SK-N-SH (cell line): ENCODE data around the gene GTF2H4. TPM values are rescaled to one million over a fixed set of nuclear protein-coding genes. Genes with fewer than 3 reads are reported as not detected.
"Not testable (repeated sequence)": the region's sequence is repeated elsewhere in the genome, so short reads cannot be mapped to it uniquely, and the experiment has no call there.

ENCODE experiments used
- CTCF ChIA-PET: fragments of 300-600, 350-600 bp; formaldehyde crosslinking; extraction: SDS; loops from one replicate; lab custom pipeline; 2021; lab: Yijun Ruan, JAX
- POLR2A ChIA-PET: fragments of 350-600 bp; sonication (Branson Sonifier 250); formaldehyde crosslinking; extraction: SDS; loops from one replicate; lab custom pipeline; 2020; ENCODE audit warnings: antibody characterized with exemption, inconsistent platforms; lab: Yijun Ruan, JAX
- DNase-seq: peaks from one replicate; pipeline ENCODE4 v3.0.0; 2012
- H2AFZ ChIP-seq: fragments of 200-600 bp; sonication (generic); 2 replicates; pipeline ENCODE4 v1.8.1; 2016; ENCODE audit warnings: antibody characterized with exemption, mild to moderate bottlenecking, low read depth
- H3F3A ChIP-seq: fragments of 200-600 bp; sonication (generic); replicated peaks from 2 replicates; pipeline ENCODE3; 2016; ENCODE audit warnings: antibody characterized with exemption, mild to moderate bottlenecking; ENCODE audit not compliant: insufficient read depth
- H3K27ac ChIP-seq, 2 experiments: fragments of 200-500 bp in 1 of 2; fragments of 200-600 bp in 1 of 2; sonication (Bioruptor generic) in 1 of 2; sonication (generic), shearing (Covaris generic) in 1 of 2; 2 replicates each; pipeline versions ENCODE4 v1.5.1 to v1.6.1; 2014 to 2016; ENCODE audit warnings: low read depth in 2 of 2, inconsistent platforms in 1 of 2, low read length in 1 of 2, mild to moderate bottlenecking in 1 of 2, mixed read lengths in 1 of 2
- H3K27me3 ChIP-seq: fragments of 200-600 bp; sonication (generic), shearing (Covaris generic); 2 replicates; pipeline ENCODE4 v1.6.1; 2016; ENCODE audit warnings: mixed run types; ENCODE audit not compliant: insufficient read depth
- H3K36me3 ChIP-seq, 2 experiments: fragments of 200-500 bp in 1 of 2; fragments of 200-600 bp in 1 of 2; sonication (Bioruptor generic) in 1 of 2; sonication (generic) in 1 of 2; replicated peaks in 1 of 2; 2 replicates each; pipeline versions ENCODE3 to v1.5.1; 2014 to 2016; ENCODE audit warnings: low read length in 1 of 2, mild to moderate bottlenecking in 1 of 2; ENCODE audit not compliant: insufficient read depth in 2 of 2, control insufficient read depth in 1 of 2
- H3K4me1 ChIP-seq, 2 experiments: fragments of 200-500 bp in 1 of 2; fragments of 200-600 bp in 1 of 2; sonication (Bioruptor generic) in 1 of 2; sonication (generic), shearing (Covaris generic) in 1 of 2; 2 replicates each; pipeline versions ENCODE4 v1.5.1 to v1.6.1; 2014 to 2016; ENCODE audit warnings: low read depth in 1 of 2, low read length in 1 of 2, mixed run types in 1 of 2; ENCODE audit not compliant: insufficient read depth in 2 of 2, control insufficient read depth in 1 of 2
- H3K4me2 ChIP-seq: fragments of 200-600 bp; sonication (generic), shearing (Covaris generic); 2 replicates; pipeline ENCODE4 v1.6.1; 2017; ENCODE audit warnings: mixed run types
- H3K4me3 ChIP-seq, 2 experiments: fragments of 200-500 bp in 1 of 2; fragments of 200-600 bp in 1 of 2; sonication (Bioruptor generic) in 1 of 2; sonication (generic), shearing (Covaris generic) in 1 of 2; 2 replicates each; pipeline versions ENCODE4 v1.5.1 to v1.8.1; 2014 to 2016; ENCODE audit warnings: low read depth in 2 of 2, inconsistent platforms in 1 of 2, low read length in 1 of 2, mild to moderate bottlenecking in 1 of 2, mixed read lengths in 1 of 2, moderate library complexity in 1 of 2
- H3K79me2 ChIP-seq: fragments of 200-600 bp; sonication (generic); 2 replicates; pipeline ENCODE4 v1.8.1; 2017; ENCODE audit warnings: mild to moderate bottlenecking; ENCODE audit not compliant: insufficient read depth
- H3K9ac ChIP-seq: fragments of 200-600 bp; sonication (generic); 2 replicates; pipeline ENCODE4 v1.6.1; 2017; ENCODE audit warnings: mixed run types
- H3K9me2 ChIP-seq: fragments of 200-600 bp; sonication (generic); 2 replicates; pipeline ENCODE4 v1.6.1; 2017; ENCODE audit warnings: mixed run types
- H3K9me3 ChIP-seq: fragments of 200-600 bp; sonication (generic); 2 replicates; pipeline ENCODE4 v1.6.1; 2017; ENCODE audit warnings: mixed run types, mild to moderate bottlenecking, moderate library complexity
- H4K20me1 ChIP-seq: fragments of 200-600 bp; sonication (generic); 2 replicates; pipeline ENCODE4 v1.6.1; 2017; ENCODE audit warnings: mild to moderate bottlenecking, mixed run types; ENCODE audit not compliant: insufficient read depth
- CHD2 ChIP-seq: fragments of 150-350 bp; IDR thresholded peaks from 2 replicates; pipeline ENCODE4 v1.6.1; 2018; ENCODE audit warnings: low read length; ENCODE audit not compliant: partially characterized antibody
- ELF1 ChIP-seq: IDR thresholded peaks from 2 replicates; pipeline ENCODE4 v1.4.0; 2012
- EP300 ChIP-seq, 2 experiments: IDR thresholded peaks; 2 replicates each; pipeline versions ENCODE4 v1.4.0 to v1.6.1; 2012; ENCODE audit warnings: borderline replicate concordance in 1 of 2, low read depth in 1 of 2, low read length in 1 of 2
- EZH2phosphoT487 ChIP-seq: fragments of 200-600 bp; sonication (generic); IDR thresholded peaks from 2 replicates; pipeline ENCODE4 v1.6.1; 2017; ENCODE audit warnings: low read depth, mixed run types, mild to moderate bottlenecking, antibody characterized with exemption, moderate library complexity, borderline replicate concordance
- FOSL2 ChIP-seq: IDR thresholded peaks from 2 replicates; pipeline ENCODE4 v1.4.0; 2012; ENCODE audit warnings: low read depth, mild to moderate bottlenecking, moderate library complexity, borderline replicate concordance
- GABPA ChIP-seq: IDR thresholded peaks from 2 replicates; pipeline ENCODE4 v1.4.0; 2012; ENCODE audit warnings: low read depth, mild to moderate bottlenecking
- GATA2 ChIP-seq: sonication (generic); formaldehyde crosslinking; IDR thresholded peaks from 2 replicates; pipeline ENCODE4 v1.5.0; 2020; ENCODE audit warnings: mild to moderate bottlenecking, missing genetic modification reagents
- IRF3 ChIP-seq: fragments of 150-350 bp; IDR thresholded peaks from 2 replicates; pipeline ENCODE4 v1.6.1; 2016; ENCODE audit warnings: mild to moderate bottlenecking, low read depth, low read length
- JUND ChIP-seq: IDR thresholded peaks from 2 replicates; pipeline ENCODE4 v1.4.0; 2012
- MEF2A ChIP-seq: IDR thresholded peaks from 2 replicates; pipeline ENCODE4 v1.4.0; 2012; ENCODE audit warnings: low read depth, borderline replicate concordance
- MXI1 ChIP-seq: IDR thresholded peaks from 2 replicates; pipeline ENCODE4 v1.6.1; 2012; ENCODE audit warnings: mild to moderate bottlenecking, low read depth, low read length, improper control_type of control experiment
- NFIC ChIP-seq: IDR thresholded peaks from 2 replicates; pipeline ENCODE4 v1.4.0; 2012; ENCODE audit warnings: borderline replicate concordance
- POLR2AphosphoS5 ChIP-seq: IDR thresholded peaks from 2 replicates; pipeline ENCODE4 v1.6.1; 2012; ENCODE audit warnings: low read depth, low read length
- RAD21 ChIP-seq: IDR thresholded peaks from 2 replicates; pipeline ENCODE4 v1.6.1; 2012; ENCODE audit warnings: mild to moderate bottlenecking, low read length
- RFX5 ChIP-seq: IDR thresholded peaks from 2 replicates; pipeline ENCODE4 v1.6.1; 2012; ENCODE audit warnings: mild to moderate bottlenecking, improper control_type of control experiment, low read length
- SIN3A ChIP-seq: IDR thresholded peaks from 2 replicates; pipeline ENCODE4 v1.6.1; 2012; ENCODE audit warnings: low read depth, mild to moderate bottlenecking, low read length, moderate library complexity, borderline replicate concordance
- TCF12 ChIP-seq: IDR thresholded peaks from 2 replicates; pipeline ENCODE4 v1.4.0; 2012
- TEAD4 ChIP-seq: IDR thresholded peaks from 2 replicates; pipeline ENCODE4 v1.4.0; 2012; ENCODE audit warnings: mild to moderate bottlenecking, borderline replicate concordance; ENCODE audit not compliant: insufficient read depth
- YY1 ChIP-seq: IDR thresholded peaks from 2 replicates; pipeline ENCODE4 v1.4.0; 2012; ENCODE audit warnings: low read depth, mild to moderate bottlenecking
- WGBS: methylation state at CpG from one replicate; pipeline ENCODE4 v1.1.6; 2017; ENCODE audit warnings: low lambda C conversion rate; 5-methylcytosine and 5-hydroxymethylcytosine counted together
- polyA plus RNA-seq, 3 experiments: library from polyadenylated mRNA; depleted of rRNA; stranded (reverse); fragments of >200 nt; gene quantifications; 2 replicates each; pipeline ENCODE4 v1.2.3, GENCODE V29; 2012

GTF2H4 gene
- polyA plus RNA-seq, 1 of the 3 experiments (the other 2 are of a cell fraction): 30.7 TPM

DNA sequence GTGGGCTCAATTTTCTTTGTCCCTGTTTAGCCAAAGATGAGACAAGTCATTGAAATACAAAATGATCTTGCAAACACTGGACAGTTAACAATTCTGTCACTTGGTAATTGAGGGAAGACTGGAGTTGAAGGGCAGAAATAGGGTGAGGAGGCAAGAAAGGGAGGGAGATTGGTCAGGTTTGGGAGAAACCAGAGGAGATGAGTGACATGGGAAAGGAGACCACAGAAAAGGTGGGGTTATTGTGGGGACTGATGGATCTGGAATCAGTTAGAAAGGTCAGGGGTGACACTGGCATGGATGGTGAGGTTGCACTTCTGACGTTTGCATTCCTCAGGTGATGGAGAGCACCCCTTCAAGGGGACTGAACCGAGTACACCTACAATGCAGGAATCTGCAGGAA, 693 bp downstream of the GTF2H4 start:
- no peaks in the 10 kb centered on the region for H3K9me2 ChIP-seq
- peaks cover 17% of the 10 kb centered on the region for H3K79me2 ChIP-seq
- 0 out of 2 replicates have a peak overlapping the region, but pooled peaks have one; percentile 92 for H2AFZ ChIP-seq
- no peak for DNase-seq
- CTCF ChIA-PET: interaction anchor here (1.4 to 2.4 kb wide), 2 partner anchors 171 to 179 kb away, joined by 5 to 8 read pairs; no protein-coding TSS in a partner anchor
- H3K27me3 ChIP-seq: no peaks in the 10 kb centered on the region
- WGBS: 30% methylated on average over 2 of the region's 2 CpGs
- H3K4me1 ChIP-seq: peaks cover 6 to 11% of the 10 kb centered on the region in 2 experiments; a peak in 3 of 4 replicates
- no peaks in the 10 kb centered on the region for H3K9me3 ChIP-seq
- H4K20me1 ChIP-seq: no peaks in the 10 kb centered on the region
- peak overlapping the region; percentile 87 to 98 for H3K4me3 ChIP-seq
- POLR2A ChIA-PET: interaction anchor here (1.4 kb wide), 1 partner anchor 13 kb away, joined by 3 read pairs; no protein-coding TSS in a partner anchor
- H3K9ac ChIP-seq: peak overlapping the region; percentile 95
- H3F3A ChIP-seq: peaks cover 17% of the 10 kb centered on the region
- TF ChIP-seq FOSL2 (no peak), POLR2AphosphoS5 (no peak), CHD2 (no peak), TCF12 (no peak), NFIC (no peak), YY1 (no peak), TEAD4 (no peak), EZH2phosphoT487 (no peak), SIN3A (no peak), MXI1 (no peak), ELF1 (no peak)
- peak overlapping the region; percentile 91 for H3K4me2 ChIP-seq
- H3K36me3 ChIP-seq: peaks cover 26 to 33% of the 10 kb centered on the region in 2 experiments
- H3K27ac ChIP-seq: no peak overlapping the region

GRCh38 chr6:30910473-30910872, 2.5 kb downstream of the GTF2H4 start:
- H3K9ac ChIP-seq, H3K27ac ChIP-seq, H3K27me3 ChIP-seq, H3K9me2 ChIP-seq, POLR2A ChIA-PET, H3K4me2 ChIP-seq, H2AFZ ChIP-seq, DNase-seq, H3K4me3 ChIP-seq, H4K20me1 ChIP-seq, H3K9me3 ChIP-seq: not testable (repeated sequence)
- Histone ChIP-seq H3F3A (peaks cover 17% of the 10 kb centered on the region), H3K79me2 (peaks cover 17% of the 10 kb centered on the region), H3K4me1 (peaks cover 12 to 23% of the 10 kb centered on the region in 2 experiments), H3K36me3 (peaks cover 26 to 33% of the 10 kb centered on the region in 2 experiments)
- 96% methylated on average over 6 of the region's 12 CpGs for WGBS
- CTCF ChIA-PET: interaction anchor here (2.4 kb wide), 1 partner anchor 177 kb away, joined by 8 read pairs; no protein-coding TSS in a partner anchor

GRCh38 chr6:30912746-30913520, 4.9 kb downstream of the GTF2H4 start:
- 94% methylated on average over 8 of the region's 8 CpGs for WGBS
- peaks cover 15 to 26% of the 10 kb centered on the region in 2 experiments for H3K4me1 ChIP-seq
- TF ChIP-seq YY1 (no peak), RAD21 (no peak), GABPA (no peak), SIN3A (no peak), IRF3 (no peak), MEF2A (no peak), GATA2 (no peak), ELF1 (no peak), JUND (no peak), EP300 (IDR thresholded peaks at IDR 0.05; ENCODE audit: borderline replicate concordance in 1 of 2, low read depth in 1 of 2, low read length in 1 of 2) (no peak), RFX5 (no peak)
- TF ChIP-seq, all 33 proteins: peak for 0
- Histone ChIP-seq H3K27ac (no peak overlapping the region; a peak in 1 of 4 replicates), H4K20me1 (no peaks in the 10 kb centered on the region), H3K4me2 (no peak overlapping the region), H3K9me2 (no peaks in the 10 kb centered on the region), H3K36me3 (peaks cover 29 to 39% of the 10 kb centered on the region in 2 experiments), H3K27me3 (no peaks in the 10 kb centered on the region), H3K9ac (no peak overlapping the region), H3K79me2 (peaks cover 17% of the 10 kb centered on the region), H3F3A (peaks cover 8% of the 10 kb centered on the region), H3K4me3 (no peak overlapping the region), H3K9me3 (no peaks in the 10 kb centered on the region), H2AFZ (no peak overlapping the region)
- ChIA-PET POLR2A (no interaction called here), CTCF (interaction anchor here (1.2 to 7.2 kb wide), 11 partner anchors 13 to 635 kb away, joined by 3 to 86 read pairs (median 5); partner anchors contain the start of gene DDR1)
- DNase-seq: no peak
